Uterus (tissue), 2 donors: Measurements from ENCODE around the gene DACT3.

Experiments used
- POLR2A ChIP-seq, 2 donors: fragments of 450-650 bp; IDR thresholded peaks; one replicate each; pipeline ENCODE4 v1.6.1; 2016; ENCODE audit warnings: antibody characterized with exemption in 2 of 2, mild to moderate bottlenecking in 1 of 2, moderate library complexity in 1 of 2
- TF ChIP-seq, protein P1 (sequence below), 4 experiments: fragments of 200-600 bp in 2 of 4; fragments of 450-650 bp in 2 of 4; sonication (generic) in 2 of 4; IDR thresholded peaks; one replicate each; pipeline ENCODE4 v1.5.1; 2016 to 2019; ENCODE audit warnings: antibody characterized with exemption in 4 of 4, mild to moderate bottlenecking in 2 of 4, moderate library complexity in 1 of 4

- TF ChIP-seq, protein P1, sequence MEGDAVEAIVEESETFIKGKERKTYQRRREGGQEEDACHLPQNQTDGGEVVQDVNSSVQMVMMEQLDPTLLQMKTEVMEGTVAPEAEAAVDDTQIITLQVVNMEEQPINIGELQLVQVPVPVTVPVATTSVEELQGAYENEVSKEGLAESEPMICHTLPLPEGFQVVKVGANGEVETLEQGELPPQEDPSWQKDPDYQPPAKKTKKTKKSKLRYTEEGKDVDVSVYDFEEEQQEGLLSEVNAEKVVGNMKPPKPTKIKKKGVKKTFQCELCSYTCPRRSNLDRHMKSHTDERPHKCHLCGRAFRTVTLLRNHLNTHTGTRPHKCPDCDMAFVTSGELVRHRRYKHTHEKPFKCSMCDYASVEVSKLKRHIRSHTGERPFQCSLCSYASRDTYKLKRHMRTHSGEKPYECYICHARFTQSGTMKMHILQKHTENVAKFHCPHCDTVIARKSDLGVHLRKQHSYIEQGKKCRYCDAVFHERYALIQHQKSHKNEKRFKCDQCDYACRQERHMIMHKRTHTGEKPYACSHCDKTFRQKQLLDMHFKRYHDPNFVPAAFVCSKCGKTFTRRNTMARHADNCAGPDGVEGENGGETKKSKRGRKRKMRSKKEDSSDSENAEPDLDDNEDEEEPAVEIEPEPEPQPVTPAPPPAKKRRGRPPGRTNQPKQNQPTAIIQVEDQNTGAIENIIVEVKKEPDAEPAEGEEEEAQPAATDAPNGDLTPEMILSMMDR (IDR thresholded peaks at IDR 0.05), result peak; percentile 84 to 98 (median 88)
- TF ChIP-seq POLR2A (IDR thresholded peaks at IDR 0.05), result no peak
Observed at GRCh38 chr19:46704379-46705076, 43.5 kb upstream of the DACT3 start.
